ENCODE measurements around the gene TNNT1.
"Not testable (repeated sequence)": the region's sequence is repeated elsewhere in the genome, so short reads cannot be mapped to it uniquely, and the experiment has no call there.

DNA sequence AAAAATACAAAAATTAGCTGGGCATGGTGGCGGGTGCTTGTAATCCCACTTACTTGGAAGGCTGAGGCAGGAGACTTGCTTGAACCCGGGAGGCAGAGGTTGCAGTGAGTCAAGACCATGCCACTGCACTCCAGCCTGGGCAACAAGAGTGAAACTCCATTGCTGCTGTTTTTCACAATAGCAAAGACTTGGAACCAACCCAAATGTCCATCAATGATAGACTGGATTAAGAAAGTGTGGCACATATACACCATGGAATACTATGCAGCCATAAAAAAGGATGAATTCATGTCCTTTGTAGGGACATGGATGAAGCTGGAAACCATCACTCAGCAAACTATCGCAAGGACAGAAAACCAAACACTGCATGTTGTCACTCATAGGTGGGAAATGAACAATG is 41.8 kb downstream of the TNNT1 start:
- TF ChIP-seq, protein P1, sequence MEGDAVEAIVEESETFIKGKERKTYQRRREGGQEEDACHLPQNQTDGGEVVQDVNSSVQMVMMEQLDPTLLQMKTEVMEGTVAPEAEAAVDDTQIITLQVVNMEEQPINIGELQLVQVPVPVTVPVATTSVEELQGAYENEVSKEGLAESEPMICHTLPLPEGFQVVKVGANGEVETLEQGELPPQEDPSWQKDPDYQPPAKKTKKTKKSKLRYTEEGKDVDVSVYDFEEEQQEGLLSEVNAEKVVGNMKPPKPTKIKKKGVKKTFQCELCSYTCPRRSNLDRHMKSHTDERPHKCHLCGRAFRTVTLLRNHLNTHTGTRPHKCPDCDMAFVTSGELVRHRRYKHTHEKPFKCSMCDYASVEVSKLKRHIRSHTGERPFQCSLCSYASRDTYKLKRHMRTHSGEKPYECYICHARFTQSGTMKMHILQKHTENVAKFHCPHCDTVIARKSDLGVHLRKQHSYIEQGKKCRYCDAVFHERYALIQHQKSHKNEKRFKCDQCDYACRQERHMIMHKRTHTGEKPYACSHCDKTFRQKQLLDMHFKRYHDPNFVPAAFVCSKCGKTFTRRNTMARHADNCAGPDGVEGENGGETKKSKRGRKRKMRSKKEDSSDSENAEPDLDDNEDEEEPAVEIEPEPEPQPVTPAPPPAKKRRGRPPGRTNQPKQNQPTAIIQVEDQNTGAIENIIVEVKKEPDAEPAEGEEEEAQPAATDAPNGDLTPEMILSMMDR (IDR thresholded peaks at IDR 0.05; ENCODE audit: poor library complexity): not testable (repeated sequence)
- TF ChIP-seq EZH2 (IDR thresholded peaks at IDR 0.05; ENCODE audit: borderline replicate concordance): not testable (repeated sequence)
